Hematopoietic multipotent progenitor cell treated with erythropoietin and hydrocortisone succinate and interleukin-3 and kit ligand, for 8 days (in vitro differentiated cells): Measurements from ENCODE around the gene RAB20.
"Not testable (repeated sequence)": the region's sequence is repeated elsewhere in the genome, so short reads cannot be mapped to it uniquely, and the experiment has no call there.

ENCODE experiments used
- DNase-seq: peaks from one replicate; pipeline ENCODE4 v3.0.0-alpha.2; 2015

Gene RAB20

DNA sequence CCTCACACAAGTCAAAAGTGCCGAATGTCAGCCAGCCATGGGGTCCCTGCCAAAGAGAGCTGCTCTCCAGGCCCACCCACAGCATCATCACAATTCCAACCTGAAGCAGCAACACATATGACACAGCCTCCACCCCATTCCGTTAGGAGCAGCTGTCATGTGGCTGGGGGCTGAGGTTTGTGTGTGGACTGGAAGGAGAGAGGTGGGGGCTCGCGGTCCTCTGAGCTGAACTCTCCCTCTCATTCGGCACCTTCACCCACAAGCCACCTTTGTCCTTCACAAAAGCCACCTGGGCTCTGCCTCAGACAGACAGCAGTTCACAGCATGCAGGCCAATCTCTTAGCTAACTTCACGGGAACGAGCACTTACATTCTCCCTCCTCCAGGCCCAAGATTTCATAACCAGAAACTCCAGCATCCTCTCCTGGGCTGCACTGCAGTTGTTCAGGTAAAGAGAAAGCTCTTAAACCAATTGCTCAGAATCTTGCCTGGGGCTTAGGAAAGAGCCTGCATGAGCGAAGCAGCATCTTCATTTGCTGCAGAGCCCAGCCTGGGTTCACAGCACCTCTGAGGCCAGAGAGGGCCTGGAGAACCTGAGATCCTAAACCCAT is 7.2 kb downstream of the RAB20 start:
- no peak for DNase-seq

- DNase-seq, result no peak
Measured at GRCh38 chr13:110553417-110553816, 8.1 kb downstream of the RAB20 start.

GRCh38 chr13:110552767-110553166 is 8.8 kb downstream of the RAB20 start:
- DNase-seq, result no peak

GRCh38 chr13:110551284-110551683 is 10.2 kb downstream of the RAB20 start:
- no peak for DNase-seq

GRCh38 chr13:110549795-110550160 is 11.7 kb downstream of the RAB20 start:
- no peak for DNase-seq

DNA sequence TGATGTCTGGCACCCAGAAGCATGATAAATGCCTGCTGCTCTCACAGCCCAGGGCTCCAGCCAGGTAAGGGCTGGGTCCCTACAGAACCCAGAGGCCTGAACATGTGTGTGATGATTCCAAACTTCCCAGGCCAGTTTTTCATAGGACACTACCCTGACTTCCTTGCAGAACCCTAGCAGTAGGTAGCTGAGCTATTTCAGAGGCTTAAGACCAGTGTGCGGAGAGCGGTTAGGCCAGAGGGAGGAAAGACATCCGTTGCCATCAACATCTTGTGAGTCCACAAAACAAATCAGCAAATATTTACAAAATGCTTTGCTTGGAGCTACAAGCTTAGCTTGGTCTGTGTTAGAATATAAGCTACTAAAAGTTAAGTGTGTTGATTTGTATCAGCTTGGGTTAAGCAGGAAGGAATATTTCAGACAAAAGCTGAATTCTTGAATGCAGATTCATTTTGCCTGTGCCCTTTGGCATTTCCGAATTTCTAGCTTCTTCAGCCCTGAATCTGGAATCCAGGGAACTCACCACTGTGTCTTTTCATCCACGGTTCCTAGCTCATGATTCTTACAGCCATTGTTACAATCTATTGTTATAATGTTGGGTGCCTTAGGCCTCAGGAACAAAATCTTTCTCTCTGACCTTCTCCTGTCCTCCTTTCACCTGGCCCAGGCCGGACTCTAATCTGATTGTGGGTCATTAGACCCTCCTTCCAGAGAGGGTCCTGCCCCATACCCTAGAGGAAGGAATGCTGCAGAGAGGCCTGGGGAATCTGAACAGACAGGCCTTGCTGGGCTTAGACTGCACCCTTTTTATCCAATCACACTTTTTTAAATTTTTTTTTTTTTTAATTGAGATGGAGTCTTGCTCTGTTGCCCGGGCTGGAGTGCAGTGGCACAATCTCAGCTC is 12.4 kb downstream of the RAB20 start:
- DNase-seq, result no peak

GRCh38 chr13:110546926-110547325 is 14.6 kb downstream of the RAB20 start:
- DNase-seq, result no peak

DNA sequence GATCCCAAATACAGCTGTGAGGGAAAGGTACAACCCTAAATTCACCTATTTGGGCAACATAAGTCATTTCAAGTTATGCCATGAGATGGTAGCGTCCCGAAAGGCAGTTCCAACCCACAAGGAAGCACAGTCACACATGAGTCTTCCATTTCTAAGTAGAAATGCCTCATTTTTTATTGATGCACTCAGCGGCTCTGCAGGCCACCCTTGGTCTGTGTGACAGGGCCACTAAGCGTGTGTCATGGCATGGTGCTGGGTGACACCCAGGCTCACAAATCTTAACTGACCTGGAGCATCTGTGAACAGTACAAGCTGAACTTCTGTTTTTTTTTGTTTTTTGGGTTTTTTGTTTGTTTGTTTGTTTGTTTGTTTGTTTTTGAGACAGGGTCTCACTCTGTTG is 15.1 kb downstream of the RAB20 start:
- no peak for DNase-seq

- no peak for DNase-seq
Measured at GRCh38 chr13:110542169-110542796, 19.2 kb downstream of the RAB20 start.

DNA sequence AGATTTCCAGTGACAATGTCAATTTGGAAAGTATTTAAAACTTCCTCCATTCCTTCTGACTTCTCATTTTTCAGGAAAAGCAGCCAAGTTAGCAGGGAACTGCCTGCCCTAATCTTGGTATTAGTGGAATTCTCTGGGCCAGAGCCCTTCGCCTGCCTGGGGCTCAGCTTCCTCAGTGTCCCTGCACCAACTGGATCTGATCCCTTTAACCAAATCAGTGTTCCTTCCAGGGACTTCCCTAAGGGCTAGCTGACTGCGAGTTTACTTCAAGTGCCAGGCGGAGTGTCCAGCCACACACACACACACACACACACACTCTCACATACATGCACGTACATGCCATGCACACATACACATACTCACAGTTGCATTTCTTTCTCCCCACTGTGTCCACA is 20.0 kb downstream of the RAB20 start:
- DNase-seq, result no peak

DNA sequence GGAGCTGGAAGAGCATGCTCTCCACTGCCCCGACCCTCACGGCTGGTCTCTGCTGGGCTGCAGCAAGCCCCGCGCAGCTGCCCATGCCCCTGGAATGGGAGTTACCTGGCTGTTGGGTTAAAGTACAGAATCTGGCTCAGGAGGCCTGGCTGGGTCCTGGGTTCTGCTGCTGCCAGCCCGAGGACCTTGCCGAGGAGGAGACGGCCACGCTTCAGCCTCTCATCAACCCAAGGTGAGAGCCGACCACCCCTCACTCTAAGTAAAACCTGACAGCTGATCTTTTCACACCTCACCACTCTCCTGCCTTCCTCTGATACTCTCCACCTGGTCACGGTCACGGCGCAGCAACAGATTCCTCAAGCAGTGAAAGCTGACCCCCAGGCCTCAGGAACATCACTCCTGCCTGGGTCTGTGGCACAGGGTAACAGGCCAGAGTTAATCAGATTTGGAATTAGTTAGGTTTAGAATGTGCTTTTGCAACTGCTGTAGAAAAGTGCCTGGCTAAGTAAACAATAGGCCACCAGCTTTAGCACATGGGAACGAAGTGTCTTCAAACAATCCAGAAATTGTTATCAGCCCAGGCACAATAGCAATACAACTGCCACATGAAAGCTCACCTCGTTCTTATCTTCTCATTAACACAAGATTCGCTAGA is 20.5 kb downstream of the RAB20 start:
- DNase-seq, result no peak

GRCh38 chr13:110539894-110540293 is 21.6 kb downstream of the RAB20 start:
- no peak for DNase-seq

DNA sequence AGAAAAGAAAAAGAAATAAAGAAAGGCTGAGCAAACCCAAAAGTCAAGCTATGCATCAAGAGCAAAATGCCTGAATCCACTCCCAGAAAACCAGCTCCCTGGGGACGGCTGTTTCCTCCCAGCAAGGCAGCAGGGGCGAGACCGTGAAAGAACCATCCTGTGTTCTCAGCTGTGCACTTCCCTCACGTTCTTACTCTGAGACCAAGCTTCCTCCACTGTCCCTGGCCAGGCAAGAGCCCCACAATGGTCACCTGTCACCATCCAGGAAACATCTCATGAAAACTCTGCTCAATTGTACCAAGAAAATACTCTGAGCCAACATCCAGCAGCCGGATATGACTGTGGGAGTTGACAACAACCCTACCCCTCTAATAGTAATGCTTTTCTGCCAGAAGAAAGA is 22.9 kb downstream of the RAB20 start:
- DNase-seq, result no peak

DNA sequence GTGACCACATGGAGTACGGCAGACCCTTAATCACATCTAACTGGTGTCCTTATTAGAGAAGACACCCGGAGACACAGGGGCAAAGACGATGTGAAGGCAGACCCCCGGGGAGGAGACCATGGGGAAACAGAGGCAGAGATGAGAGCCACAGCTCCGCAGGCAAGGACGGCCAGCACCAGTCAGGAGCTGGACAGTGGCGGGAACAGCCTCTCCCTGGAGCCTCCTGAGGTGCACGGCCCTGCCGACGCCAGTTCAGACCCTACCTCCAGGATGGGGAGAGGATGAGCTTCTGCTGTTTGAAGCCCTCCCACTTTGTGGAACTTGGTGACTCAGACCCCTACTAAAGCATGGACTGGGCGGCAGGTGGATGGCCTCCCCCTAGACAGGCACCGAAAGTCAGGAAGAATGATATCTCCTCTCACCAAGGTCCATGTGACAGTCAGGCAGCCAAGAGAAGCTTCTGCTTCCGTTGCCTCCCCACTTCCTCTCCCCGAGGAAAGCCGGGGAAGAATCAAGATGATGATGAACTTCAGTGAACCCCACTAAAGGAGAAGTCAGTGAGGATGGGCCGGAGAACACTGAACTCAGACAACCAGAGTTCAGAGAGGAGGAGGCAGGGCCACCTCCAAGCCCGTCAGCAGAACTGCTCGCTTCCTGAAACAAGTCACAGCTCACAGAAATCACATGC is 25.4 kb downstream of the RAB20 start:
- DNase-seq, result no peak

DNA sequence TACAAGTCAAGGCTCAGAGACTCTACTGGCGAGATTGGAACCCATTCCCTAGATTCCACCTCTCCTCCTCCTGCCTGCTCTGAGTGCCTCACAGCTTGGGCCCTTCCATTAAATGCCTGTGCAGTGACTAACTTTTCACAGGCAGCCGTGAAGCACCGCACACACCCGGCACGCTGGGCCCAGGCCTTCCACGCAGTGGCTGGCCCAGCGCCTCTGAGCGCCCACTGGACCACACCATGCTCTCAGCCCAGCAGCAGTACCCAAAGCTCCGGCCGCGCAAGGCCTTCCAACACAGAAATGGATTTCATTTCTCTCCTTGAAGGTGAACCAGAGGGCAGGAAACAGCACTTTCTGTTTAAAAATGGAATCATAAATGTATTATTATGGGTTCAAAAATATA is 26.0 kb downstream of the RAB20 start:
- DNase-seq, result no peak

DNA sequence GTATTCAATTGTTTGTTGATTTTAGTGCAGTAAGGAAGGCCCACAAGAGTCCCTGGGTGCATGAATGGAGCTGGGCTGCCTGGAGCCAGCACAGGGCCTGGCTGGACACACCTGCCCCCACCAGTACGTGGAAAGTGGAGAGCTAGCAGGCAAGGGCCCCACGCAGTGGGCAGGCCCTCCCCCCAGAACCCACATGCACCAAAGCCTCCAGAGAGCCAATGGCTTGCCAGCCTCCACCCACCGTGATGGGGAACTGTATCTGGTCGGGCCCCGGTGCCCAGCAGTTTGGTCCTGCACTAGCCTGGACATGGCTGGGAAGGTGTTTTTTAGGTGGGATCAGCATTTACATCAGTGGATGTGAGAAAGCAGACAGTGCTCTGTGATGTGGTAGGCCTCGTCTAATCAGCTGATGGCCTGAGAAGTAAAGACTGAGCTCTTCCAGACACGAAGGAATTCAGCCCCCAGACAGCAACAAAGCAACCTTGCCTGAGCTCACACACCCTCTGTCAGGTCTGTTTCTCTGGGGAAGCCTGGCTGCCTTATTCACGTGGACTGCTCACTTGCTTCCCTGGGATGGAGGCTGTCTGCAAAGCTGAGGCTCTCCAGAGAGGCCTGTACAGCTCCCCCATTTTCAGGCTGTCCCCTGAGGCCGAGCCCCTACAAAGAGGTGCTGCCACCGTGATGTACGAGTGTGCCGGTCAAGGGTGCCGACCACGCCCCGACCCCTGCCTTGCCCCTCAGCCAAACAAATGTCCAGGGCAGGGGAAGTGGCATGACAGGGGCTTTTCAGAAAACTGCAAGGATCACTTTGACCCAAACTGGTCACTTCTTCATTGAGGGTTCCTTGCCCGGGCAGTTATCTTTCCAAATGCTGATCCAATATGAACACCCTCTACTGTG is 27.5 kb downstream of the RAB20 start:
- no peak for DNase-seq

DNA sequence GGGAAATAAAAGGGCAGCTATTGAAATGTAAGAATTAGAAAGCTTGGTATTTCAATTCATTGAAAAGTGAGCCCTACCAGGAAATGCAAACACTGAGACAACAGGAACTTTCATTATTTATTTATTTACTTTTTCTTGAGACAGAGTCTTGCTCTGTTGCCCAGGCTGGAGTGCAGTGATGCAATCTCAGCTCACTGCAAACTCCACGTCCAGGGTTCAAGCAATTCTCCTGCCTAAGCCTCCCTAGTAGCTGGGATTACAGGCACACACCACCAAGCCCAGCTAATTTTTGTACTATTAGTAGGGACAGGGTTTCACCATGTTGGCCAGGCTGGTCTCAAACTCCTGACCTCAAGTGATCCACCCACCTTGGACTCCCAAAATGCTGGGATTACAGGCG is 29.3 kb downstream of the RAB20 start:
- DNase-seq, result not testable (repeated sequence)

DNA sequence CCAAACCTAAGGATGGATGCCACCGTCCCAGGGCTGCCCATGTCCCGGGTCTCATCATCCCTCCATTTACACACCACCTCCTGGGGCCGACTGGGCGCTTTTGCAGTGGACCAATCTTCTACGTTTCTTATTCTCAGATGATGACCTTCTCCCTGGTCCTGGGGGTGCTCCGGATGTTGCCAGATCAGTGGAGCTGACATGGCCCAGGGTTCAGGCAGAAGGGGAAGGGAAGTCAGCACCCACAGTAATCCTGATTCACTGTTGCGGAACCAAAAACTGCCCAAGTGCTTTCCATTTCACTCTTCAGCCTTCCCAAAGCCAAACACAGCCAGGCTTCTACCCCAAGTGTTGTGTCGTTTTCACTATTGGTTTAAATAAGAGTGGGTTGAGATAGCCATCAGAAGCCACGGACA is 29.8 kb downstream of the RAB20 start:
- no peak for DNase-seq

DNA sequence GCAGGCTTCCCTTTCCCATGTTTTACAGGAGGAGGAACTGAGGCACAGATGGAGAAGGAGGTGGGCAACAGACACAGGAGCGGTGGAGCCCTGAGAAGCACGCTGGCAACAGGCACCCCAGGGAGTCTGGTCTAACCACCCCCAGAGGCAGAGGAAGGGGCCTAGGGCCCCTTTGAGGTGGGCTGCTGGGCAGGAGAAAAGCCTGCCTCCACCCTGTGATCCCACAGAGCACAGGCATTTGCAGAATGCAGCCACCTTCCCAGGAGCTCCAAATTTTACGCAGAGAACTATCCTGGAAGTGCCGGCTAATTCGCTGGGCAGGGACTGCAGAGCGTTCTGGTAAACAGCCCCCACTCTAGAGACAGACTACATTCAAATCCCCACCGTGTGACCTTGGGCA is 30.4 kb downstream of the RAB20 start:
- DNase-seq, result no peak

- DNase-seq, result no peak
Measured at GRCh38 chr13:110529522-110530311, 31.8 kb downstream of the RAB20 start.

DNA sequence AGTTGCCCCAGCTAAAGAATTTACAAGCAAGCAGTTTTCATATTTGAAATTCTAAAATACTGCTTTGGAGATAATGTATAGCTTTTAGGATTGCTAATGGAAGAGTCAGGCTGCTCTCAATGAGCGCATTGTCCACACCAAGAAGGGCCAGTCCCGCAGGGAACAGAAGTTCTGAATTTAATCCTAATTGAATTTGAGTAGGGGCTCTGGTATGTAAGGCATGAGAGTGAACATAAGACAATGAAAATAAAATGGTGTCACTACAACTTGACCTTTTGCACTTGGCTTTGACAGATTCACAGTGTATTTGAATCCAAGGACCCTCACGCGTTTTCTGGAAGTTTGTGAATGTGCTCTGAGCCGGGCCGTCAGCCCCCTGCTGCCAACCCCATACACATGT is 32.6 kb downstream of the RAB20 start:
- no peak for DNase-seq
